ENCODE measurements around the gene PCDHGB4. TPM values are rescaled to one million over a fixed set of nuclear protein-coding genes. Genes with fewer than 3 reads are reported as not detected.

The PCDHGB4 gene
- total RNA-seq, 1 experiment from 2014 or later, result not detected

GRCh38 chr5:141420855-141421488, 33.5 kb downstream of the PCDHGB4 start, which contains the start of gene PCDHGA11:
Gene PCDHGA11, plus strand, starts transcription at chr5:141421051. Its CDS starts 177 bp downstream, at chr5:141421228.
- H3K4me1 ChIP-seq (replicated peaks; ENCODE audit: insufficient read depth), result no peaks in the 10 kb centered on the region
- H3K27me3 ChIP-seq (ENCODE audit: insufficient read depth, low read depth), result peaks cover 25% of the 10 kb centered on the region; the same call in 1 of the 2 replicates
- peak within 1 kb of the TSS; percentile 69 for H3K4me2 ChIP-seq
- no peaks in the 10 kb centered on the region for H3K9me2 ChIP-seq (ENCODE audit: insufficient read depth)
- H3K36me3 ChIP-seq (ENCODE audit: low read depth), result no peaks in the 10 kb centered on the region
- ChIA-PET CTCF (interaction anchor here (0.6 to 1.8 kb wide), 9 partner anchors 63 to 832 kb away, joined by 3 to 12 read pairs (median 6); no protein-coding TSS in a partner anchor), POLR2A (ENCODE audit: unreplicated experiment) (interaction anchor here (0.7 kb wide), 1 partner anchor 143 kb away, joined by 7 read pairs; no protein-coding TSS in a partner anchor)
- no peak within 1 kb of the TSS for H3K27ac ChIP-seq
- H3F3A ChIP-seq (ENCODE audit: insufficient read depth, low read depth), result no peaks in the 10 kb centered on the region
- no peaks in the 10 kb centered on the region for H3K9me3 ChIP-seq (ENCODE audit: insufficient read depth, low read depth)
- no TSS peak for BruUV-seq (replicated peaks)
- no peaks in the 10 kb centered on the region for H4K20me1 ChIP-seq (ENCODE audit: insufficient read depth)
- peak within 1 kb of the TSS; percentile 63; the same call in 1 of the 2 replicates for H2AFZ ChIP-seq
- peak; percentile 38 to 60 for DNase-seq
- intact Hi-C loops (cut with micrococcal nuclease; ENCODE audit: unreplicated experiment), result loop anchor here (1.0 kb wide), 1 partner anchor 103 kb away; no protein-coding TSS in a partner anchor
- peak within 1 kb of the TSS; percentile 50 for H3K4me3 ChIP-seq
- TF ChIP-seq CTCF (conservative IDR thresholded peaks at IDR 0.05), result peak; percentile 81
- no peak for TF ChIP-seq EZH2 (IDR thresholded peaks at IDR 0.05; ENCODE audit: low read depth)
- no peaks in the 10 kb centered on the region for H3K79me2 ChIP-seq (ENCODE audit: low read depth)

DNA sequence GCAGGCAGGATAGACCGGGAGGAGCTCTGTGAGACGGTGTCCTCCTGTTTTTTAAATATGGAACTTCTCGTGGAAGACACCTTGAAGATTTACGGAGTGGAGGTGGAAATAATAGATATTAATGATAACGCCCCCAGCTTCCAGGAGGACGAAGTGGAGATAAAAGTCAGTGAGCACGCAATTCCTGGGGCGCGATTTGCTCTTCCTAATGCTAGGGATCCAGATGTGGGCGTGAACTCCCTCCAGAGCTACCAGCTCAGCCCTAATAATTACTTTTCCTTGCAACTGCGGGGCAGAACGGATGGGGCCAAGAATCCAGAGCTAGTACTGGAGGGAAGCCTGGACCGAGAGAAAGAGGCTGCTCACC, 34.0 kb downstream of the PCDHGB4 start:
- no TSS peak for BruUV-seq (replicated peaks)
- H3K9me3 ChIP-seq (ENCODE audit: insufficient read depth, low read depth), result no peaks in the 10 kb centered on the region
- no peaks in the 10 kb centered on the region for H3K4me1 ChIP-seq (replicated peaks; ENCODE audit: insufficient read depth)
- TF ChIP-seq EZH2 (IDR thresholded peaks at IDR 0.05; ENCODE audit: low read depth) (no peak), CTCF (conservative IDR thresholded peaks at IDR 0.05) (no peak)
- H3K9me2 ChIP-seq (ENCODE audit: insufficient read depth), result no peaks in the 10 kb centered on the region
- H3F3A ChIP-seq (ENCODE audit: insufficient read depth, low read depth), result no peaks in the 10 kb centered on the region
- no peak for DNase-seq
- no peak overlapping the region for H3K27ac ChIP-seq
- peak overlapping the region; percentile 69 for H3K4me2 ChIP-seq
- H3K79me2 ChIP-seq (ENCODE audit: low read depth), result no peaks in the 10 kb centered on the region
- H3K4me3 ChIP-seq, result peak overlapping the region; percentile 50
- H2AFZ ChIP-seq, result peak overlapping the region; percentile 63; the same call in 1 of the 2 replicates
- H3K27me3 ChIP-seq (ENCODE audit: insufficient read depth, low read depth), result peaks cover 30% of the 10 kb centered on the region
- intact Hi-C loops (cut with micrococcal nuclease; ENCODE audit: unreplicated experiment), result no loop called here
- H3K36me3 ChIP-seq (ENCODE audit: low read depth), result no peaks in the 10 kb centered on the region
- CTCF ChIA-PET, result interaction anchor here (1.2 to 1.8 kb wide), 5 partner anchors 99 to 832 kb away, joined by 4 to 8 read pairs (median 7); no protein-coding TSS in a partner anchor
- no peaks in the 10 kb centered on the region for H4K20me1 ChIP-seq (ENCODE audit: insufficient read depth)
- POLR2A ChIA-PET (ENCODE audit: unreplicated experiment), result interaction anchor here (0.7 kb wide), 1 partner anchor 142 kb away, joined by 7 read pairs; no protein-coding TSS in a partner anchor

GRCh38 chr5:141422742-141423291, 35.3 kb downstream of the PCDHGB4 start:
- Histone ChIP-seq H3K27ac (no peak overlapping the region), H3K9me2 (ENCODE audit: insufficient read depth) (no peaks in the 10 kb centered on the region), H3K4me1 (replicated peaks; ENCODE audit: insufficient read depth) (no peaks in the 10 kb centered on the region), H2AFZ (no peak overlapping the region), H3K4me3 (no peak overlapping the region), H3K79me2 (ENCODE audit: low read depth) (no peaks in the 10 kb centered on the region), H3K36me3 (ENCODE audit: low read depth) (no peaks in the 10 kb centered on the region), H3K4me2 (no peak overlapping the region), H3K27me3 (ENCODE audit: insufficient read depth, low read depth) (peaks cover 38% of the 10 kb centered on the region), H4K20me1 (ENCODE audit: insufficient read depth) (no peaks in the 10 kb centered on the region), H3K9me3 (ENCODE audit: insufficient read depth, low read depth) (no peaks in the 10 kb centered on the region), H3F3A (ENCODE audit: insufficient read depth, low read depth) (no peaks in the 10 kb centered on the region)
- DNase-seq, result no peak
- ChIA-PET CTCF (no interaction called here), POLR2A (ENCODE audit: unreplicated experiment) (no interaction called here)
- TF ChIP-seq CTCF (conservative IDR thresholded peaks at IDR 0.05) (no peak), EZH2 (IDR thresholded peaks at IDR 0.05; ENCODE audit: low read depth) (no peak)
- intact Hi-C loops (cut with micrococcal nuclease; ENCODE audit: unreplicated experiment), result no loop called here
- no TSS peak for BruUV-seq (replicated peaks)

All from PC-9 (cell line).